Heart right ventricle (tissue), 16 donors: ENCODE measurements around the gene PRKAG2. TPM values are rescaled to one million over a fixed set of nuclear protein-coding genes. Genes with fewer than 3 reads are reported as not detected.

ENCODE experiments used
- ATAC-seq, 8 donors: fragments of 200-7000 bp; cut with Tn5 transposase; one replicate each; pipeline ENCODE4 v1.9.1; 2020; ENCODE audit warnings: mild to moderate bottlenecking in 8 of 8, moderate library complexity in 8 of 8, moderate number of reproducible peaks in 1 of 8
- DNase-seq, 2 donors: peaks; one replicate each; pipeline ENCODE4 v3.0.0-alpha.2; 2020
- H3K27ac ChIP-seq, 10 donors: fragments of 200-600 bp; sonication (generic) in 2 of 10; one replicate each; pipeline versions ENCODE4 v1.5.0 to v1.8.0; 2020 to 2022; ENCODE audit warnings: mild to moderate bottlenecking in 3 of 10
- H3K27me3 ChIP-seq, 7 donors: fragments of 200-600 bp; one replicate each; pipeline ENCODE4 v1.8.0; 2021 to 2022; ENCODE audit warnings: mild to moderate bottlenecking in 2 of 7
- H3K36me3 ChIP-seq, 9 donors: fragments of 200-600 bp; sonication (generic) in 1 of 9; one replicate each; pipeline versions ENCODE4 v1.5.0 to v1.8.0; 2020 to 2022; ENCODE audit warnings: mild to moderate bottlenecking in 2 of 9
- H3K4me1 ChIP-seq, 9 donors: fragments of 200-600 bp; sonication (generic) in 1 of 9; one replicate each; pipeline versions ENCODE4 v1.5.0 to v1.8.0; 2020 to 2022; ENCODE audit warnings: mild to moderate bottlenecking in 4 of 9
- H3K4me3 ChIP-seq, 10 donors: fragments of 200-600 bp; sonication (generic) in 2 of 10; one replicate each; pipeline versions ENCODE4 v1.5.0 to v1.8.0; 2020 to 2022; ENCODE audit warnings: mild to moderate bottlenecking in 7 of 10, moderate library complexity in 2 of 10
- H3K9me3 ChIP-seq, 11 donors: fragments of 200-600 bp in 10 of 11; sonication (generic) in 2 of 11; one replicate each; pipeline versions ENCODE4 v1.5.0 to v1.8.0; 2013 to 2022; ENCODE audit warnings: mild to moderate bottlenecking in 2 of 11, control low read depth in 1 of 11, moderate library complexity in 1 of 11
- CTCF ChIP-seq, 9 donors: fragments of 200-600 bp; sonication (generic) in 2 of 9; IDR thresholded peaks; one replicate each; pipeline versions ENCODE4 v1.5.0 to v1.8.0; 2021 to 2022; ENCODE audit warnings: antibody characterized with exemption in 9 of 9, mild to moderate bottlenecking in 5 of 9, moderate library complexity in 1 of 9
- WGBS, 2 donors: extraction: QIAGEN DNeasy Blood & Tissue Kit; methylation state at CpG; one replicate each; pipeline ENCODE4 v1.1.7; 2013; ENCODE audit warnings: inconsistent platforms in 1 of 2; 5-methylcytosine and 5-hydroxymethylcytosine counted together
- intact Hi-C, 10 donors: fragments of 100-400 bp; cut with DNase I; formaldehyde crosslinking; loops; one replicate each; pipeline versions ENCODE4 v1.11.1 to v1.14.2; 2022
- polyA plus RNA-seq, 2 donors: library from polyadenylated mRNA; stranded (reverse); fragments of 200-250 nt; gene quantifications; one replicate each; pipeline ENCODE4 v1.2.3, GENCODE V29; 2013
- total RNA-seq, 10 donors: library from RNA; stranded (reverse); fragmentation: NEBNext Ultra II Directional in 3 of 10; extraction: Animal tissue kit (Norgen Biotek cat#: 25700) in 3 of 10; gene quantifications; one replicate each; pipeline versions ENCODE4 v1.2.1 to v1.2.4, GENCODE V29; 2021 to 2023
- donor health status: Arrhythmogenic right ventricular cardiomyopathy.
- donor health status: ischemic (EF 13 %, LVEDD 7.1; RV severe dilation, severe dysfunction).
- donor health status: healthy with polysubstance abuse.
- donor health status: DM: no; HTN: yes; CAD: no.
- donor health status: DM: no; HTN: no; CAD: no.
- donor health status: ischemic (EF 25% LVEDD 6.9; RV normal size, moderate dysfunction).
- donor health status: ischemic (EF 25% LVEDD 5.7; RV mildly dilated, moderate dysfunction).
- donor health status: healthy.
- donor health status: DM: yes; HTN: yes; CAD: no.
- donor health status: Ischemic cardiomyopathy.
- donor health status: ischemic (EF 35%, LVEDD 5.7; RV mildly dilated, moderate dysfunction).
- donor health status: nonischemic (EF 11% LVEDD 7.7; RV severe dilation, severe dysfunction).
- donor health status: DM: yes; HTN: yes; CAD: no.
- donor health status: PGD.
- donor health status: ischemic (EF 29% LVEDD 5.4; RV normal size, mild dysfunction).
- donor health status: nonischemic (EF 23%, LVEDD 6.1; RV moderate dilation, normal function).

Gene PRKAG2
- total and polyA plus RNA-seq, 12 donors = 52.4 to 156 (median 114) TPM

GRCh38 chr7:151721694-151722093 lies 155.2 kb downstream of the PRKAG2 start:
- Histone ChIP-seq H3K4me1 (peaks cover 3 to 73% (median 43%) of the 10 kb centered on the region in 9 donors), H3K4me3 (no peak overlapping the region), H3K36me3 (no peaks in the 10 kb centered on the region), H3K27ac (peak overlapping the region; percentile 26 to 88 (median 84)), H3K9me3 (no peaks in the 10 kb centered on the region), H3K27me3 (no peaks in the 10 kb centered on the region)
- ATAC-seq (peak in 7 of 8 donors; percentile 3 to 63 (median 31)), DNase-seq (no peak)
- 35% methylated on average over 5 of the region's 5 CpGs for WGBS, 2 donors
- intact Hi-C loops = no loop called here
- no peak for TF ChIP-seq CTCF (IDR thresholded peaks at IDR 0.05)

GRCh38 chr7:151721236-151721635 lies 155.7 kb downstream of the PRKAG2 start:
- Histone ChIP-seq H3K27ac (peak overlapping the region; percentile 31 to 88 (median 84)), H3K4me3 (no peak overlapping the region)
- DNase-seq = no peak

GRCh38 chr7:151720280-151720679 lies 156.6 kb downstream of the PRKAG2 start:
- intact Hi-C loops = no loop called here
- WGBS, 2 donors = 29 to 45% methylated on average over 5 of the region's 5 CpGs
- TF ChIP-seq CTCF (IDR thresholded peaks at IDR 0.05) = no peak
- no peaks in the 10 kb centered on the region for H3K9me3 ChIP-seq
- no peak overlapping the region for H3K4me3 ChIP-seq
- peaks cover 4 to 79% (median 42%) of the 10 kb centered on the region in 9 donors for H3K4me1 ChIP-seq
- no peaks in the 10 kb centered on the region for H3K36me3 ChIP-seq
- peak overlapping the region; percentile 56 to 88 (median 84) for H3K27ac ChIP-seq
- no peak for DNase-seq
- peak in 4 of 8 donors; percentile 5 to 55 (median 20) for ATAC-seq
- H3K27me3 ChIP-seq = no peaks in the 10 kb centered on the region

More at GRCh38 chr7:151721236-151721635, 155.7 kb downstream of the PRKAG2 start:
- no peaks in the 10 kb centered on the region for H3K27me3 ChIP-seq
- H3K4me1 ChIP-seq = peaks cover 4 to 74% (median 44%) of the 10 kb centered on the region in 9 donors
- no peak for TF ChIP-seq CTCF (IDR thresholded peaks at IDR 0.05)
- peak; percentile 10 to 40 (median 18) for ATAC-seq
- intact Hi-C loops = no loop called here
- H3K36me3 ChIP-seq = no peaks in the 10 kb centered on the region
- H3K9me3 ChIP-seq = no peaks in the 10 kb centered on the region
- 58 to 62% methylated on average over 11 of the region's 11 CpGs for WGBS, 2 donors

GRCh38 chr7:151719897-151720242 lies 157.0 kb downstream of the PRKAG2 start:
- H3K9me3 ChIP-seq = no peaks in the 10 kb centered on the region
- 61 to 64% methylated on average over 2 of the region's 2 CpGs for WGBS, 2 donors
- H3K27me3 ChIP-seq = no peaks in the 10 kb centered on the region
- peak overlapping the region; percentile 56 to 88 (median 84) for H3K27ac ChIP-seq
- no peak overlapping the region for H3K4me3 ChIP-seq
- no peak for TF ChIP-seq CTCF (IDR thresholded peaks at IDR 0.05)
- intact Hi-C loops = no loop called here
- ATAC-seq (peak in 5 of 8 donors; percentile 12 to 28 (median 18)), DNase-seq (no peak)
- H3K4me1 ChIP-seq = peaks cover 4 to 75% (median 42%) of the 10 kb centered on the region in 9 donors
- H3K36me3 ChIP-seq = no peaks in the 10 kb centered on the region
